ENCODE results near the gene SLC6A11.

SLC6A11 gene

DNA sequence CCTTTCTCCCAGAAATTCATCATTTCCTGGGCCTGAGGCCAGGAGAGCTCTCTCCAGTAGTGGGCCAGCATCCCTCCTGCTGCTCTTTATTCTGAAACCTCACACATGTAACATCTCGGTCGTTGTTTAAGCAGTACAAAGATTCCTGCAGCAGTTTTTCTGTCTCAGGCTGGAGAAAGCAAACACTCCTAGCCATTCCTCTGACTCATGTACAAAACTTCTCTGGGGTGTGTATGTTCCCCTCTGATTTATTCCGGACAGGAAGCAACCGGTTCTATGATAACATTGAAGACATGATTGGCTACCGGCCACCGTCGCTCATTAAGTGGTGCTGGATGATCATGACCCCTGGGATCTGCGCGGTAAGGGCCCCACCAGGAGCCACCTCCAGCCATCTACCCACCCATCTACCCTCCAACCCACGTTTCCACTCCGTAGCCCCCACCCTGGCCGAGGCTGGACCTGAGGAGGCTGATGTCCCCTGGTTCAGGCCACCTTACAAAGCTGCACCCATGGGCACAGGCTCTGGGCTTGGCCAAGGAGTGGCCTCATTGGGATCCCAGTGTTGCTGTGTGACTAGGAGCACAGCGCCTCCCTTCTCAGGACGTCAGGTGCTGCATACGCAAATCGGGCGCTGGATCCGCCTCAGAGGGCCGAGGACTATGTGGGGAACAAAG is 117.9 kb downstream of the SLC6A11 start:
- DNase-seq, result no peak

- no peak for DNase-seq
These were observed 119.0 kb downstream of the SLC6A11 start for GRCh38 chr3:10935028-10935427.

- no peak for DNase-seq
These were observed 120.0 kb downstream of the SLC6A11 start for GRCh38 chr3:10935846-10936631.

- no peak for DNase-seq
These were observed 120.7 kb downstream of the SLC6A11 start for GRCh38 chr3:10936686-10937085.

DNA sequence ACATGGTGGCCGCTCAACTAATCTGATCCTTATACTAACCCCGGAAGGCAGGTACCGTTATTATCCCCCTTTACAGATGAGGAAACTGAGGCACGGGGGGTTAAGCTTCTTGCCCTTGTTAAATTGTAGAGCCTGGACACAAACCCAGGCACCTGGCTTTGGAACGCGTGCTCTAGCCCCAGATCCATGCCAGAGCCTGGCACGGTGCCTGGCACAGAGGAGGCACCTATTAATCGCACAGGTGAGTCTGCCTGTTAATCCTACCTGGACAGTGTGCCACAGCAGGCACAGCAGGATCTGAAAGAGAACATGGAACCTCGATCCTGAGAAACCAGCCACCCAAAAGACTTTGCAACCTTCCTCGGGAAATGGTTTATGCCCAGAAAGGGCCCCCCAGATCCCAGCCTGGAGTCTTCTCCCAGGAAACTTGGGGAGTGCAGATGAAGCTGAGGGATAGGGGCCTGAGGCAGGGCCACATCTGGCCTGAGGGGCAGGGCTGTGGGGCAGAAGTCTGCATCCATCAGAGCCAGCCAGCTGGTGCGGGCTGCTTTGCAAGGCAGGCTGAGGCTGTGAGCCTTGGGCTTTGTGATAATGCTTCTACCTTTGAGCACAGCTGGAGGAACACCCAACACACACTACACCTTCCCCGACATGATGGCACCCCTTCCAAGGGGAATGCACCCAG is 121.3 kb downstream of the SLC6A11 start:
- DNase-seq, result no peak

DNA sequence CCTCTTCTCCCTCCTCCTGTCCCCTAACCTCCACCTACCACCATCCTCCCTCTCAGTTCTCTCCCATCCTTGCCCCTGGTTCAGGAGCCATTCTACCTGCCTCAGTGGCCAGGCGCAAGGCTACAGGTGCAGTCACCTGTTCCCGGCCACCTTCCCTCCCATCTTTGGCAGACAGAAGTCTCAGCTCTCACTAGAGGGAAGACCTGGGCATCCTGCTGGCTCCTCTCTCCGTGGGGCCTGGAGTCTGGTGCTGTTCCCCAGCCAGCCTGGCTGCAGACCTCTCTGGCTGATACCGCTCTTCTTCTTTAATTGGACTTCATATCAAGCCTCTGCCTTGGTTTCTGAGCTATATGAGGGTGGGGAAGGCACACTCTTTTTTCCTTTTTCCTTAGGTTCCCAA is 123.5 kb downstream of the SLC6A11 start:
- no peak for DNase-seq

DNA sequence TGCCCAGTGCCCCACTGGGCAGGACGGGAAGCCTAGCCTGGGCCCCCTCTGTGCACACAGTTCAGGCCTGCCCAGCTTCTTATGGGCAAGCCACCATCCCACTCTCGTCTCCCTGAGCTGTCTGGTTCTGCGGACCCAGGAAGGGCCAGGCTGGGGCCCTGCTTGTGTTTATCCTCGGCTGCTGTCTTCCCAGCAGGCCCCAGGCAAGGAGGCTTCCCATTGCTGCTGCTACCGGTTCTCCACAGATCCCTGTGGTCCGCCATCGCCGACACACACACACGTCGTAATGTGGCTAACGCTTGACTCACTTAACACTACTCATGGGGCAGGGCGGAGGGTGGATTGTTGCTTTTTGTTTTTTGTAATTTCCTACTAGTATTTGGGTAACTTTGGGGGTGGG is 124.1 kb downstream of the SLC6A11 start:
- DNase-seq, result no peak

- DNase-seq, result no peak
These were observed 125.9 kb downstream of the SLC6A11 start for GRCh38 chr3:10941972-10942371.

DNA sequence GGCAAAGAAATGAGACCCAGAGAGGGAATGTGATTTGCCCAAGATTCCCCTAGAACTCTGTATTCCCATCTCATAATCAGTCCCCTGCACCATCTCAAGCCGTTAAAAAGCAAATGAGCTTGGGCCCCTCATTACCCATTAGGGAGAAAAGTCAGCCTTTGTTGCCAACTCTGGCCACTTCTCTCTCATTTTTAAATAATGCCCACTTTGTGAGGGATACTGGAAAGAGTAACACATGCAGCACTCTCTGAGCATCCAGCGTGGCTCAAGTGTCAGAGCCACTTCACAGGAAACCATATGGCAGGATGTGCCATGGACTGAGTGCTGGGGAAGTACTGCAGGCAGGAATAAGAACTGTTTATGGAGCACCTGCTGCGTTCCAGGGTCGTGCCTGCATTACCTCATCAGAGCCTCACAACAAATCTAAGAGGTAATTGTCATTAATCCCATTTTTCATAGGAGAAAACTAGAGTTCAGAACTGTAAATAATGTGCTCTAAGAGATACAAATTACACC is 126.7 kb downstream of the SLC6A11 start:
- no peak for DNase-seq

DNA sequence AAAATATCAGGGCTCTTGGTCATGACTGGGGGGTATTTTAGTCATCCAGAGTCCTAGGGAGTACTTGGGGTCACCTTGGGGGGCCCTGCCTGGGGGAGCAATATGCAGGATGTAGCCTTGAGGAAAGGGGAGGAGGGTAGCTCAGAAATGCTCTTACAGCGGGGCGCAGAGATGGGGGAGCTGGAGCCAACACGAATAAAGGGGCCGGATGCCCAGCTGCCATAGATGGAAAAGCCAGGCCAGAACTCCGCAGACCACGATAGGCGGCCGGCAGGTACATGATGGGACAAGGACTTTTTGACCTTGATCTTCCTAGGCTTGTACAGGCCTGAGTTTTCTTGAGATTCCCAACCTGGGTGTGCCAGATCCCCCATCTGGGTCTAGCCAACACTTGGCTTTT is 128.8 kb downstream of the SLC6A11 start:
- DNase-seq, result no peak

DNA sequence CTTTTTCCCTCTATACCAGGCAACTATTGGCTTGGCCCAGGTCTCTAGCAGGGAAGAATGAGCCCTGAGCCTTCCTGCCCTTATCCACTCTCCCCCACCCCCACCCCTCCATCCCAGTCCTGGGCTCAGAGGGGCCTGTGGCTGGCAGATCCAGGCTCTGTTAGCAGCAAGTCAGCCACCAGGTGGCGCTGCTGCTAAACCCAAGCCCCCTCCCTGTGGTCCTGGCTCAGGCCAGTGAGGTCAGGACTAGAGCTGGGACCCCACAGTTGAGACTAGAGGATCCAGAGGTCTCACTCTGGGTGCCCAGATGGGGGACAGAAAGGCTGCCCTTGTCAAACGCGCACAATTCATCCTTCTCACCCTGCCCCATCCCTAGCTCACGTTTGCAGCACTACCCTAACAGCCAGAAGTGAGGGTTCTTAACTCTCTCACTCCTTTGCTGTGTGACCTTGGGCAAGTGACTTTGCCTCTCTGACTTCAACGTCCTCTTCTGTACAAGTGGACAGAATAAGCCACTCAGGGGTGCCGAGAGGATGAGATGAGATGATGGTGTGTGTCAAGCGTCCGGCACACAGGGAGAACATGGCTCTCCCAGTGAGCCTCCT is 129.8 kb downstream of the SLC6A11 start:
- peak; percentile 28 for DNase-seq

GRCh38 chr3:10946526-10946925 is 130.5 kb downstream of the SLC6A11 start:
- no peak for DNase-seq

DNA sequence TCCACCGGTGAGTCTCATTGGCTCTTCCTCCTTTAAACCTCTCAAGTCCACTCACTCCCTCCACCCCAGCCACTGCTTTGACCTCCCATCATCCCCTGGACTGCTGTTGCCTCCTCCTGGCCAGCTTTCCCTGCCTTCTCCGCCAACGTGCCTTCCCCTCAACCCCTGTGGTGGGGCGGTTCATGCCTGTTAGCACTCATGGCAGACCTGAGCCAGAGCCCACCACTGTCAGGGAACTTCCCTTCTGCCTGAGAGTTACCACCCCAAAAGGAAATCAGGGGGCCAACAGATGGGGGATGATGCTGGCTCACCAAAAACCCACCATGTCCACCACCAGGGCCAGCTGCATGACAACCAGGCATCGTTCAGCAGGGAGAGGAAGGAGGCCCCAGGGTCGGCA is 132.3 kb downstream of the SLC6A11 start:
- DNase-seq, result no peak

DNA sequence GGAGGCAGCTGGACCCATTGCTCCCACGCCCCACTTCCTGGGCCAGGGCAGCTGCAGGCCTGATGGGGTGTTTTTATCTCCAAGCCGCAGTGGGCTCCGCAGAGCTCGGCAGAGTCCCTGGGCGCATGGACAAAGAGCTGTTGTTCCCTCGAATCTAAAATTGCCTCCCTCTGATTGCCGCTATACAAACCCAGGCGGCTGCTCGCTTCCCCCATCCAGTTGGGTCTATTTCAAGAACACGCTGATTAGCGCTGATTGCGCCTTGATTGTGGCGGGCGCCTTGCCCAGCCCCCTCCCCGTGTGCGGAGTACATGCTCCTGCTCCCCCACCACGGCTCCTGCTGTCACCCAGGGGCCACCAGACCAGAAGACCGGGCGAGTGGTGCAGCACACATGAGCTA is 133.2 kb downstream of the SLC6A11 start:
- DNase-seq, result no peak

- DNase-seq, result peak; percentile 45
These were observed 134.7 kb downstream of the SLC6A11 start for GRCh38 chr3:10950476-10951294.

DNA sequence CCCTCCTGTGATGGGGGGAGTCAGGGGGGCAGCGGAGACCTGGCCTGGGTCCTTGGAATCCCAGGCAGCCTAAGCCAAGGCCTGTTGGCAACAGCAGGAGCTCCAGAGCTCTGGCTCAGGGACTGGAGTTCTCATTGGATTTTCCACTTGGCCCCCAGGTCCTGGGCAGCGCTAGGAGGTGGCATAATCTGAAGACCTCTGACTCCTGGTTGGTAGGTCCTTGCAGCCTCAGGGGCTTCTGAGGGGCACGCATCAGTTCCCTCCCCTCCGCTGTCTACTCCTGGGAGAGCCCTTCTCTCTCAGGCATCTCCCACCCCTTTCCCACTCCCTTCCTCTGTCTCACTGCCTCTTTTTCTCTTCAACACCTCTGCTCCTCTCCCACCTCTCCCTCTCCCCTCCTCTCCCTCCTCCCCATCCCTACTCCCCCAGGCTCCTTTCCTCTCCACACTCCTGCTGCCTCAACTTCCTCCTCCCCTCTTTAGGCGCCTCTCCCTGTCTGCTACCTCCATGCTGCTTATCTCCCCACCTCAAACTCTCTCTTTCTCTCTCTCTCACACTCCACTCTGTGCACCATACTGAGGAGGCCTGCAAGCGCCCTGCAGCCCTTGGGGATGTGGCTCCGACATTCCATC is 135.4 kb downstream of the SLC6A11 start:
- no peak for DNase-seq

- DNase-seq, result no peak
These were observed 136.5 kb downstream of the SLC6A11 start for GRCh38 chr3:10952525-10952924.

DNA sequence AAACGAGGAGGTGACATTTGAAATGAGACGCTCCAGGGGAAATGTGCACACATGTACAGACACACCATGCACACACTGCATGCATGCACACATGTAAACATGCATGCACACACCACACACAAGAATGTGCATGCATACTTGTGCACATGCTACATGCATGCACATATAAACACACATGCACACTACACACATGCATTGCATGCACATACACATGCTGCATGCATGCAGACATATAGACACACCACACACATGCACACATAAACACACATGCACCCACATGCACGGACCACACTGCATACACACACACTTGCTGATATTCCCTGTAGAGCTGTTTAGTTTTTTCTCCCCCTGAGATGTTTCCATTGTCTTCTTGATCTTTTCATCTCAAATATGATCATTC is 138.7 kb downstream of the SLC6A11 start:
- DNase-seq, result no peak

- DNase-seq, result no peak
These were observed 139.9 kb downstream of the SLC6A11 start for GRCh38 chr3:10955711-10956453.

GRCh38 chr3:10956531-10956930 is 140.5 kb downstream of the SLC6A11 start:
- DNase-seq, result no peak

DNA sequence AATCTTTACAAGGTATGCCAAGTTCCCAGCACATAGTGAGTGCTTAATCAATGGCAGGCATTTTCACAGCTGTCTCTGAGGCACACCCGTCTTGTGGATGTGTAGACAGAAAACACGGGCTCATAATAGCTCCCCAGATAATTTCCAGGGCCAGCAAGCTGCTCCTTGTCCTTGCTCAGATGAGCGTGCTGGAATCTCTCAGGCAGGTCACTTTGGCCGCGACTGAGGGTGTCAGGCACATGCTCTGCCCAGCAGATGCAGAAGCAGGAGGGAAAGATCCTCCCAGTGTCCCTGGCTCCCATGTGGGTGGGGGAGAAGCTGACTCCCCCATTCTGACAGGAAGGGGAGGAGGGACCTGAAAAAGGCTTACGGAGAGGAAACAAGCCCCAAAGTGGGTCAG is 141.0 kb downstream of the SLC6A11 start:
- no peak for DNase-seq
